ENCODE data around the gene SLIT3. TPM values are rescaled to one million over a fixed set of nuclear protein-coding genes. Genes with fewer than 3 reads are reported as not detected.

SLIT3 gene
- total and polyA plus RNA-seq, 9 of the 15 experiments (the other 6 are each of a cell fraction or from before 2014, with no cell fraction given): 0.01 to 0.04 TPM; not detected in 7

DNA sequence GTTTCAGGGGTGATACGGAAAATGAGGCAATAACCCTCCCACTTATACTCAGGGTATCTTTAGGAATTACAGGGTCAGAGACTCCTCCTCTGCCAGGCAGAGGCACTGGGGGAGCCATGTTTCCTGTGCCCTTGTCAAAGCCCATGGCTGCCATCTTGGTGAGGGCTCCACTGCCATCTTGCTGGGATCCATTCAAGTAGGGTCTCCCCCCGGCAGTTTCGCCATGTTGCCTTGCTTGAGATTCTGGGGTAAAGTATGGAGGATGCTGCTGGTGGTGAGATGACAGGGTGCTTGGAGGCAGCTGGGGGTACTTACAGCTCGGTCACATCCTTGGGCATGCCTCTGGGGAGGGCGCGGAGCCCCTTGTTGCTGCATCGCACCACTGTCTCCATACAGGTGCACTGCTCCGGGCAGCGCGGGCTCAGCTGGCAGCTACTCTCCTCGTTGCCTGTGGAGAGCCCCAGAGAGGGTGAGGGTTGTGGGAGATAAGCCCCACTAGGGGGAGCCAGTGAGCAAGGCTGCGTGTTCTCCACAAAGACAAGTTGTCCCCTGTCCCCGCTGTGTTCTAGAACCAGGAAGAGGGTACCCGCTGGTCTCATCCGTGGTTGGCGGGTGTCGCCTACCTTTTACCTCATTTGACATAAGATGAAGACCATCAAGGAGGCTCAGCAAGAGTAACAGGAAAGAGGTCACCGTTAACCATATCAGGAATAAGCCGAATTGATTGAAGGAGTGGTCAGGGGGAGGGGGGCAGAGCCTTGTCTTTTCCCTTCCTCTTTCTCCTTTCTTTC is 552.8 kb downstream of the SLIT3 start (continued):
- TF ChIP-seq, protein P1, sequence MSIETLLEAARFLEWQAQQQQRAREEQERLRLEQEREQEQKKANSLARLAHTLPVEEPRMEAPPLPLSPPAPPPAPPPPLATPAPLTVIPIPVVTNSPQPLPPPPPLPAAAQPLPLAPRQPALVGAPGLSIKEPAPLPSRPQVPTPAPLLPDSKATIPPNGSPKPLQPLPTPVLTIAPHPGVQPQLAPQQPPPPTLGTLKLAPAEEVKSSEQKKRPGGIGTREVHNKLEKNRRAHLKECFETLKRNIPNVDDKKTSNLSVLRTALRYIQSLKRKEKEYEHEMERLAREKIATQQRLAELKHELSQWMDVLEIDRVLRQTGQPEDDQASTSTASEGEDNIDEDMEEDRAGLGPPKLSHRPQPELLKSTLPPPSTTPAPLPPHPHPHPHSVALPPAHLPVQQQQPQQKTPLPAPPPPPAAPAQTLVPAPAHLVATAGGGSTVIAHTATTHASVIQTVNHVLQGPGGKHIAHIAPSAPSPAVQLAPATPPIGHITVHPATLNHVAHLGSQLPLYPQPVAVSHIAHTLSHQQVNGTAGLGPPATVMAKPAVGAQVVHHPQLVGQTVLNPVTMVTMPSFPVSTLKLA (conservative IDR thresholded peaks at IDR 0.05): no peak
- TF ChIP-seq, protein P2, sequence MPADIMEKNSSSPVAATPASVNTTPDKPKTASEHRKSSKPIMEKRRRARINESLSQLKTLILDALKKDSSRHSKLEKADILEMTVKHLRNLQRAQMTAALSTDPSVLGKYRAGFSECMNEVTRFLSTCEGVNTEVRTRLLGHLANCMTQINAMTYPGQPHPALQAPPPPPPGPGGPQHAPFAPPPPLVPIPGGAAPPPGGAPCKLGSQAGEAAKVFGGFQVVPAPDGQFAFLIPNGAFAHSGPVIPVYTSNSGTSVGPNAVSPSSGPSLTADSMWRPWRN (IDR thresholded peaks at IDR 0.05; ENCODE audit: low read depth): no peak
- TF ChIP-seq ADNP (tag; IDR thresholded peaks at IDR 0.05) (no peak), RCOR1 (IDR thresholded peaks at IDR 0.05; ENCODE audit: borderline replicate concordance in 1 of 2, low read depth in 2 of 2, low read length in 2 of 2) (0 out of 4 replicates have a peak, but pooled peaks of 1 of the 2 experiments have one; percentile 10), EWSR1 (IDR thresholded peaks at IDR 0.05; ENCODE audit: borderline replicate concordance, low read depth, partially characterized antibody) (no peak), ZNF134 (CRISPR knock-in tag; conservative IDR thresholded peaks at IDR 0.05) (no peak), GATA2 (CRISPR knock-in tag; IDR thresholded peaks at IDR 0.05) (no peak), KDM1A (IDR thresholded peaks at IDR 0.05) (no peak), CSDE1 (IDR thresholded peaks at IDR 0.05) (no peak), ZNF165 (CRISPR knock-in tag; IDR thresholded peaks at IDR 0.05; ENCODE audit: borderline replicate concordance) (no peak), RBFOX2 (IDR thresholded peaks at IDR 0.05; ENCODE audit: low read depth, low read length) (no peak), PCBP1 (IDR thresholded peaks at IDR 0.05; ENCODE audit: low read depth, low read length, poor library complexity, severe bottlenecking) (no peak), PTBP1 (IDR thresholded peaks at IDR 0.05; ENCODE audit: low read depth, low read length) (no peak), ZNF408 (CRISPR knock-in tag; IDR thresholded peaks at IDR 0.05; ENCODE audit: low read depth) (no peak)
- TF ChIP-seq, protein P3, sequence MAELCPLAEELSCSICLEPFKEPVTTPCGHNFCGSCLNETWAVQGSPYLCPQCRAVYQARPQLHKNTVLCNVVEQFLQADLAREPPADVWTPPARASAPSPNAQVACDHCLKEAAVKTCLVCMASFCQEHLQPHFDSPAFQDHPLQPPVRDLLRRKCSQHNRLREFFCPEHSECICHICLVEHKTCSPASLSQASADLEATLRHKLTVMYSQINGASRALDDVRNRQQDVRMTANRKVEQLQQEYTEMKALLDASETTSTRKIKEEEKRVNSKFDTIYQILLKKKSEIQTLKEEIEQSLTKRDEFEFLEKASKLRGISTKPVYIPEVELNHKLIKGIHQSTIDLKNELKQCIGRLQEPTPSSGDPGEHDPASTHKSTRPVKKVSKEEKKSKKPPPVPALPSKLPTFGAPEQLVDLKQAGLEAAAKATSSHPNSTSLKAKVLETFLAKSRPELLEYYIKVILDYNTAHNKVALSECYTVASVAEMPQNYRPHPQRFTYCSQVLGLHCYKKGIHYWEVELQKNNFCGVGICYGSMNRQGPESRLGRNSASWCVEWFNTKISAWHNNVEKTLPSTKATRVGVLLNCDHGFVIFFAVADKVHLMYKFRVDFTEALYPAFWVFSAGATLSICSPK (IDR thresholded peaks at IDR 0.05; ENCODE audit: borderline replicate concordance): no peak
- TF ChIP-seq, protein P4, sequence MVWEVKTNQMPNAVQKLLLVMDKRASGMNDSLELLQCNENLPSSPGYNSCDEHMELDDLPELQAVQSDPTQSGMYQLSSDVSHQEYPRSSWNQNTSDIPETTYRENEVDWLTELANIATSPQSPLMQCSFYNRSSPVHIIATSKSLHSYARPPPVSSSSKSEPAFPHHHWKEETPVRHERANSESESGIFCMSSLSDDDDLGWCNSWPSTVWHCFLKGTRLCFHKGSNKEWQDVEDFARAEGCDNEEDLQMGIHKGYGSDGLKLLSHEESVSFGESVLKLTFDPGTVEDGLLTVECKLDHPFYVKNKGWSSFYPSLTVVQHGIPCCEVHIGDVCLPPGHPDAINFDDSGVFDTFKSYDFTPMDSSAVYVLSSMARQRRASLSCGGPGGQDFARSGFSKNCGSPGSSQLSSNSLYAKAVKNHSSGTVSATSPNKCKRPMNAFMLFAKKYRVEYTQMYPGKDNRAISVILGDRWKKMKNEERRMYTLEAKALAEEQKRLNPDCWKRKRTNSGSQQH (CRISPR knock-in tag; IDR thresholded peaks at IDR 0.05): 0 out of 2 replicates have a peak, but pooled peaks have one; percentile 18
